Testis (tissue), 2 donors: ENCODE data around the gene FAM171A1.

Source experiments
- CTCF ChIP-seq, 3 experiments: fragments of 450-650 bp in 2 of 3; fragments of 200-600 bp in 1 of 3; sonication (generic) in 1 of 3; IDR thresholded peaks; one replicate each; pipeline ENCODE4 v1.5.1; 2016 to 2019; ENCODE audit warnings: antibody characterized with exemption in 3 of 3, mild to moderate bottlenecking in 2 of 3, moderate library complexity in 1 of 3
- POLR2A ChIP-seq: fragments of 450-650 bp; IDR thresholded peaks from one replicate; pipeline ENCODE4 v1.6.1; 2017; ENCODE audit warnings: antibody characterized with exemption, mild to moderate bottlenecking, moderate library complexity

GRCh38 chr10:15183689-15184481, 187.2 kb downstream of the FAM171A1 start:
- TF ChIP-seq POLR2A, result no peak
- no peak for TF ChIP-seq CTCF (IDR thresholded peaks at IDR 0.05)
